ENCODE results near the gene RAD51B.
"Not testable (repeated sequence)": the region's sequence is repeated elsewhere in the genome, so short reads cannot be mapped to it uniquely, and the experiment has no call there.

RAD51B gene

DNA sequence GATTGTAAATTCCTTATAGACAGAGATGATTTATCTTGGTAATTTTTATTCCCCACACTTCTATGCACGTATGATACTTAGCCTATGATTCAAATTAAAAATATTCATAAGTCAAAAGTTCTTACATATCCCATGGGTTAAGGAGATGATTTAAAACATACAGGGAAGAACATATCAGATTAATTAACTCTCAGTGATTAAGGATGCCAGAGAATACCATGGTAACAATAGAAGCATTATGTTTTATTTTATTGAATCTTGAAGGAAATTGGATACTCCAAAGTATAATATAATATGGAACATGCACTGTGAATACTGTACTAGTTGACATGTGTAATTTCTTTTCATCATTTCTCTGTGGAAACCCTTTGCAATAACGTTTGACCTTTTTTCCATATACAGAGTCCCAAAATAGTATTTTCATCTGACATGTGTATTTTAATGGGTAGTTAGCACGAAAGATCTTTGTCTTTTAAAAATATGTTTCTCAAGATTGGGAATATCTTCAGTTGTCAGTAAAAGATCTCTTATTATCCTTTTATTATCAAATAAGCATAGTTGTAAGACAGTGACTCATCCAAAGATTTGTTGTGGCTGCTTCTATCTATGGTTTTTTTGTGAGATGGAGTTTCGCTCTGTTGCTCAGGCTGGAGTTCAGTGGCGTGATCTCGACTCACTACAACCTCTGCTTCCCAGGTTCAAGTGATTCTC, 166.7 kb downstream of the RAD51B start:
- H3K4me3 ChIP-seq (replicated peaks; ENCODE audit: low read depth, low read length): no peak overlapping the region
- TF ChIP-seq, protein P1, sequence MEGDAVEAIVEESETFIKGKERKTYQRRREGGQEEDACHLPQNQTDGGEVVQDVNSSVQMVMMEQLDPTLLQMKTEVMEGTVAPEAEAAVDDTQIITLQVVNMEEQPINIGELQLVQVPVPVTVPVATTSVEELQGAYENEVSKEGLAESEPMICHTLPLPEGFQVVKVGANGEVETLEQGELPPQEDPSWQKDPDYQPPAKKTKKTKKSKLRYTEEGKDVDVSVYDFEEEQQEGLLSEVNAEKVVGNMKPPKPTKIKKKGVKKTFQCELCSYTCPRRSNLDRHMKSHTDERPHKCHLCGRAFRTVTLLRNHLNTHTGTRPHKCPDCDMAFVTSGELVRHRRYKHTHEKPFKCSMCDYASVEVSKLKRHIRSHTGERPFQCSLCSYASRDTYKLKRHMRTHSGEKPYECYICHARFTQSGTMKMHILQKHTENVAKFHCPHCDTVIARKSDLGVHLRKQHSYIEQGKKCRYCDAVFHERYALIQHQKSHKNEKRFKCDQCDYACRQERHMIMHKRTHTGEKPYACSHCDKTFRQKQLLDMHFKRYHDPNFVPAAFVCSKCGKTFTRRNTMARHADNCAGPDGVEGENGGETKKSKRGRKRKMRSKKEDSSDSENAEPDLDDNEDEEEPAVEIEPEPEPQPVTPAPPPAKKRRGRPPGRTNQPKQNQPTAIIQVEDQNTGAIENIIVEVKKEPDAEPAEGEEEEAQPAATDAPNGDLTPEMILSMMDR (IDR thresholded peaks at IDR 0.05; ENCODE audit: insufficient read depth, low read length, poor library complexity, severe bottlenecking): no peak

DNA sequence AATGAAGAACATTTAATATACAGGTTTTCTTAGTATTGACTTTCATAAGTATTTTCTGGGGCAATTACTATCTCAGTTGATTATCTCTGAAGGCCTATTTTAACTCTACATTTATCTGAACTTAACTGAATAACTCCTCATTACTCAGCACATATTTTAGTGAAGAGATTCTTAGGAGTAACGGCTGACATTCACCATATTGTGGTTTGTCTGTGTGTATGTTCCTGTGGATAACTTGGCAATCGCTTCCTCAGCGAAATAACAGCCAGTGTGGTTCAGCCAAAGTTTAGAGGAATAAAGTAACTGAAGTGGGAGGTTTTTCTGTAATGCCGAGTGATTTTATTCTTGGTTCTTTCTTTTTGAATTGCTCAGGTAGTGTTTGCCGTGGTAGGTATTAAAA, 168.0 kb downstream of the RAD51B start:
- no peaks in the 10 kb centered on the region for H3K36me3 ChIP-seq (ENCODE audit: control insufficient read depth, insufficient read depth, low read length)
- no peak for DNase-seq (ENCODE audit: extremely low read depth, insufficient read length)
- no peaks in the 10 kb centered on the region for H3K27me3 ChIP-seq (replicated peaks; ENCODE audit: control insufficient read depth, insufficient read depth, low read length)
- TF ChIP-seq, protein P1 (IDR thresholded peaks at IDR 0.05; ENCODE audit: insufficient read depth, low read length, poor library complexity, severe bottlenecking): no peak
- no peak overlapping the region for H3K4me3 ChIP-seq (replicated peaks; ENCODE audit: low read depth, low read length)

More for the DNA sequence above, 166.7 kb downstream of the RAD51B start:
- H3K36me3 ChIP-seq (ENCODE audit: control insufficient read depth, insufficient read depth, low read length): no peaks in the 10 kb centered on the region
- DNase-seq (ENCODE audit: extremely low read depth, insufficient read length): no peak
- no peaks in the 10 kb centered on the region for H3K27me3 ChIP-seq (replicated peaks; ENCODE audit: control insufficient read depth, insufficient read depth, low read length)

DNA sequence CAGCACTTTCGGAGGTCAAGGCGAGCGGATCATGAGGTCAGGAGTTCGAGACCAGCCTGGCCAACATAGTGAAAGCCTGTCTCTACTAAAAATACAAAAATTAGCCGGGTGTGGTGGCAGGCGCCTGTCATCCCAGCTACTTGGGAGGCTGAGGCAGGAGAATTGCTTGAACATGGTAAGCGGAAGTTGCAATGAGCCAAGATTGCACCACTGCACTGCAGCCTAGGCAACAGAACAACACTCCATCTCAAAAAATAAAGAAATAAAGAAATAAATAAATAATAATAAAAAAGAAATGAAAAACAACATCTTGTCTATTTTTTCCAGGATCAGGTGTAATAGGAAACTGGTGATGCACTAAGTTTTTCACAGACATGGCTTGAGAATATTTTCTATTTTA, 168.6 kb downstream of the RAD51B start:
- DNase-seq (ENCODE audit: extremely low read depth, insufficient read length); H3K36me3 ChIP-seq (ENCODE audit: control insufficient read depth, insufficient read depth, low read length); H3K27me3 ChIP-seq (replicated peaks; ENCODE audit: control insufficient read depth, insufficient read depth, low read length); H3K4me3 ChIP-seq (replicated peaks; ENCODE audit: low read depth, low read length): not testable (repeated sequence)

DNA sequence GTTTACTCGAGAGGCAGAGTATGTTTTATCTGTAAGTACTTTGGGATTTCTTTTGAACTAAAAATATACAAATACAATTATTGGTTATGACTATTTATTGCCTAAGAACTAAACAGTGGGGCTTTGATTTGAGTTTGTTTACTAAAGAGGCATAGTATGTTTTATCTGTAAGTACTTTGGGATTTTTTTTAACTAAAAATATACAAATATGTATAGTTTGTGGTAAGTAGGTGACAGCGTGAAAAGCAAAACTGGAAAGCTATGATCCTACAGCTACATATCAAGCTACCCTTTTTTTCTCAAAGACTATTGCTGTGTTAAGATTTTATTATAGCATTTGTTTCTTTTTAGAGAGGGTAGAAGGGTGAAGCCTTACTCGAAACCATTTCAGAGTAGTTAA, 171.0 kb downstream of the RAD51B start:
- no peaks in the 10 kb centered on the region for H3K27me3 ChIP-seq (replicated peaks; ENCODE audit: control insufficient read depth, insufficient read depth, low read length)
- H3K4me3 ChIP-seq (replicated peaks; ENCODE audit: low read depth, low read length): no peak overlapping the region
- no peak for DNase-seq (ENCODE audit: extremely low read depth, insufficient read length)
- TF ChIP-seq, protein P1 (IDR thresholded peaks at IDR 0.05; ENCODE audit: insufficient read depth, low read length, poor library complexity, severe bottlenecking): no peak
- no peaks in the 10 kb centered on the region for H3K36me3 ChIP-seq (ENCODE audit: control insufficient read depth, insufficient read depth, low read length)

DNA sequence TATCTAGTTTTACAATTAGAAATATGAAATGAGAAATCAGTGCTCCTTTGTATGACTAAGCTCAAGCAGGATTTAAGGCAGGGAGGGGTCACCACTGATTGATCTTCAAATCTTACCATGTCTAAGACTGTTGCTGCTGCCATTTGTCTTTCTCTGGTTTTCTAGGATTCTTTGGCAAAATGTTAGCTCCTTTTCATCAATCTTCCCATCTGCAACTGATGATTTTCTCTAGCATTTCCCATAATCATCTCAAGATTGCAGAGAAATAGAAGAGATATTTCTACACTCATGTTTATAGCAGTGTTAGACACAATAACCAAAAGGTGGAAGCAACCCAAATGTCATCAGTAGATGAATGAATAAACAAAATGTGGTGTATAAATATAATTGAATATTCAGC, 175.0 kb downstream of the RAD51B start:
- TF ChIP-seq, protein P1 (IDR thresholded peaks at IDR 0.05; ENCODE audit: insufficient read depth, low read length, poor library complexity, severe bottlenecking): no peak
- H3K4me3 ChIP-seq (replicated peaks; ENCODE audit: low read depth, low read length): no peak overlapping the region
- H3K27me3 ChIP-seq (replicated peaks; ENCODE audit: control insufficient read depth, insufficient read depth, low read length): no peaks in the 10 kb centered on the region
- no peaks in the 10 kb centered on the region for H3K36me3 ChIP-seq (ENCODE audit: control insufficient read depth, insufficient read depth, low read length)
- DNase-seq (ENCODE audit: extremely low read depth, insufficient read length): no peak

DNA sequence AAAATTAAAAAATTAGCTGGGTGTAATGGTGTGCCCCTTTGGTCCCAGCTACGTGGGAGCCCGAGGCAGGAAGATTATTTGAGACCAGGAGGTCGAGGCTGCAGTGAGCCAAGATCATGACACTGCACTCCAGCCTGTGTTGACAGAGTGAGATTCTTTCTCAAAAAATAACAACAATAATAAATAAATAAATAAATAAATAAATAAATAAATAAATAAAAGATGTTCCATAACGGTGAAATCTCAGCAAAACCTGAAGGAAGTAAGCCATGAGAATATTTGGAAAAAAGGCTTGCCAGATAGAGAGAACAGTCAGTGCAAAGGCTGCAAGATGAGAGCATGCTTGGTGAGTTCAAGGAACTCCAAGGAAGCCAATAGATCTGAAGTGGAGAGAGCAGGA, 176.7 kb downstream of the RAD51B start:
- TF ChIP-seq, protein P1 (IDR thresholded peaks at IDR 0.05; ENCODE audit: insufficient read depth, low read length, poor library complexity, severe bottlenecking): no peak
- no peak for DNase-seq (ENCODE audit: extremely low read depth, insufficient read length)

More for the DNA sequence above, 176.7 kb downstream of the RAD51B start:
- Histone ChIP-seq H3K4me3 (replicated peaks; ENCODE audit: low read depth, low read length) (no peak overlapping the region), H3K27me3 (replicated peaks; ENCODE audit: control insufficient read depth, insufficient read depth, low read length) (no peaks in the 10 kb centered on the region), H3K36me3 (ENCODE audit: control insufficient read depth, insufficient read depth, low read length) (no peaks in the 10 kb centered on the region)
